Progenitor cell of endocrine pancreas (in vitro differentiated cells): ENCODE results near the gene RPSA. TPM values are rescaled to one million over a fixed set of nuclear protein-coding genes. Genes with fewer than 3 reads are reported as not detected.

Source experiments
- DNase-seq: peaks from one replicate; pipeline ENCODE4 v3.0.0; 2021; ENCODE audit warnings: low spot score; ENCODE audit not compliant: unreplicated experiment
- H3K27ac Mint-ChIP-seq: 2 replicates; pipeline ENCODE4 v1.8.0; 2021; ENCODE audit warnings: mild to moderate bottlenecking, moderate library complexity, mixed read lengths
- H3K27me3 Mint-ChIP-seq: 2 replicates; pipeline ENCODE4 v1.8.0; 2021; ENCODE audit warnings: mixed read lengths
- H3K36me3 Mint-ChIP-seq: 2 replicates; pipeline ENCODE4 v1.8.0; 2022; ENCODE audit warnings: mixed read lengths; ENCODE audit not compliant: insufficient read depth
- H3K4me1 Mint-ChIP-seq: 2 replicates; pipeline ENCODE4 v1.8.0; 2021; ENCODE audit warnings: low read depth, mixed read lengths
- H3K4me3 Mint-ChIP-seq: 2 replicates; pipeline ENCODE4 v1.8.0; 2021; ENCODE audit warnings: low read depth, mild to moderate bottlenecking, moderate library complexity, mixed read lengths
- H3K9me3 Mint-ChIP-seq: 2 replicates; pipeline ENCODE4 v1.8.0; 2021; ENCODE audit warnings: low read depth, mixed read lengths
- CTCF ChIP-seq: fragments of 200-600 bp; sonication (generic); IDR thresholded peaks from one replicate; pipeline ENCODE4 v1.5.0; 2021; ENCODE audit warnings: antibody characterized with exemption, mild to moderate bottlenecking; ENCODE audit not compliant: unreplicated experiment
- total RNA-seq: library from RNA; stranded (reverse); gene quantifications from 2 replicates; pipeline ENCODE4 v1.2.1, GENCODE V29; 2021

Gene RPSA
- total RNA-seq, 1 donor from 2014 or later, result 1,289 TPM

DNA sequence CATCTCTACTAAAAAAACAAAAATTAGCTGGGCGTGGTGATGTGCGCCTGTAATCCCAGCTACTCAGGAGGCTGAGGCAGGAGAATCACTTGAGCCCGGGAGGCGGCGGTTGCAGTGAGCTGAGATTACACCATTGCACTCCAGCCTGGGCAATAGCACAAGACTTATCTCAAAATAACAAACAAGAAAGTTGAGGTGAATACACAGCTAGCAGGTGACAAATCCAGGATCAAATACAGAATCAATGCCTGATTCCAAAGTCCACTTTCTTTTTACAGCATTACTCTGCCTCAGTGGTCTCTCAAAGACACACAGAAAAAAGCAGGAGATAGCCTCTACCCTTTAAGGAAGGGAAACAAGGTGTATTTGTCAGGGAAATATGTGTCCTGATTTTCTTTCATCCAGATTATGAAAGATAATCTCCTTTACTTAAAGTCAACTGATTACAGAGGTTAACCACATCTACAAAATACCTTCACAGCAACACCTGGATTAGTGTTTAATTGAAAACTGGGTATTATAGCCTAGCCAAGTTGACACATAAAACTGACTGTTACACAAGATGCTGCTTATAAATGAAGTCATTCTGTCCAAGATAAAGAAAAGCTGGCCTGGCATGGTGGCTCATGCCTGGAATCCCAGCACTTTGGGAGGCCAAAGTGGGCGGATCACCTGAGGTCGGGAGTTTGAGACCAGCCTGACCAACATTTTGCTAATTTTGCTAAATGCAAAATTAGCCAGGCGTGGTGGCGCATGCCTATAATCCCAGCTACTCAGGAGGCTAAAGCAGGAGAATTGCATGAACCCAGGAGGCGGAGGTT lies 27.4 kb upstream of the RPSA start:
- no peaks in the 10 kb centered on the region for H3K36me3 Mint-ChIP-seq
- TF ChIP-seq CTCF, result no peak
- no peak overlapping the region for H3K4me3 Mint-ChIP-seq
- H3K27me3 Mint-ChIP-seq, result peaks cover 3% of the 10 kb centered on the region
- peak overlapping the region; percentile 94 for H3K27ac Mint-ChIP-seq
- H3K4me1 Mint-ChIP-seq, result peaks cover 29% of the 10 kb centered on the region
- no peak for DNase-seq
- no peaks in the 10 kb centered on the region for H3K9me3 Mint-ChIP-seq

DNA sequence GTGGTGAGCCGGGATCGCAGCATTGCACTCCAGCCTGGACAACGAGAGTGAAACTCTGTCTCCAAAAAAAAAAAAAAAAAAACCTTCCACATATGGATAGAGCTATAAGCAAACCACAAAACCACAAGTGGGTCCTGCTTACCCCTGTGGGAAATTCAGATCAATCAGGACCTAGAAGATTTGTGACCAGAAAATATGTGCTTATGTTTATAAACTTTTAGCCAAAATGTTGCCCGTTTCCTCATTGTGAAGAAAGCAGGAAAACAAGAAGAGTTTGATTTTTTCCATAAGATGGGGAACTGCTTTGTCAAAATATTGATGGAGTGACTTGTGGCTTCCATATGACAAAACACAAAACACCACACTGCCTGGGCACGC lies 26.8 kb upstream of the RPSA start:
- peak overlapping the region; percentile 94 for H3K27ac Mint-ChIP-seq
- TF ChIP-seq CTCF, result no peak
- no peaks in the 10 kb centered on the region for H3K9me3 Mint-ChIP-seq
- H3K4me3 Mint-ChIP-seq, result no peak overlapping the region
- H3K4me1 Mint-ChIP-seq, result peaks cover 31% of the 10 kb centered on the region
- peaks cover 3% of the 10 kb centered on the region for H3K27me3 Mint-ChIP-seq
- DNase-seq, result no peak
- no peaks in the 10 kb centered on the region for H3K36me3 Mint-ChIP-seq

DNA sequence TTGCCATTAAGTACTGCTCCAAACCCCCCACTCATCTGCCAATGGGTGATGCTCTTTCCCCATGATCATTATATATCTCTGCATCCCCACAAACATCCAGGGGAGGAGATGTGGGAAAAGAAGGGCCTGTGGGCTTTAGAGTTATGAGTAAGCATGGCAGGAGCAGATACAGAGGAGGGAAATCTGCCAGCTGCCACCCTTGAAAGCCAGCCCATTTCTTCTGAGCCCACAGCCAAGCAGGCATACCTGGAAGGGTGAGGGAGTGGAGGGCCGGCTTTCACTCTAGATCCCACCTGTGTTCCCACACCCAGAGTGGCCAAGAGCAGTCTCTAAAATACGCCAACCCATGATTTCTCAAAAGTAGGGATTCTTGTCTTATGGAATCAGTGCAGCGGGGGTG lies 25.1 kb upstream of the RPSA start:
- Mint-ChIP-seq H3K36me3 (no peaks in the 10 kb centered on the region), H3K27me3 (peaks cover under 1% of the 10 kb centered on the region), H3K27ac (no peak overlapping the region), H3K4me3 (no peak overlapping the region), H3K9me3 (no peaks in the 10 kb centered on the region), H3K4me1 (peaks cover 38% of the 10 kb centered on the region)
- TF ChIP-seq CTCF, result no peak
- DNase-seq, result no peak

DNA sequence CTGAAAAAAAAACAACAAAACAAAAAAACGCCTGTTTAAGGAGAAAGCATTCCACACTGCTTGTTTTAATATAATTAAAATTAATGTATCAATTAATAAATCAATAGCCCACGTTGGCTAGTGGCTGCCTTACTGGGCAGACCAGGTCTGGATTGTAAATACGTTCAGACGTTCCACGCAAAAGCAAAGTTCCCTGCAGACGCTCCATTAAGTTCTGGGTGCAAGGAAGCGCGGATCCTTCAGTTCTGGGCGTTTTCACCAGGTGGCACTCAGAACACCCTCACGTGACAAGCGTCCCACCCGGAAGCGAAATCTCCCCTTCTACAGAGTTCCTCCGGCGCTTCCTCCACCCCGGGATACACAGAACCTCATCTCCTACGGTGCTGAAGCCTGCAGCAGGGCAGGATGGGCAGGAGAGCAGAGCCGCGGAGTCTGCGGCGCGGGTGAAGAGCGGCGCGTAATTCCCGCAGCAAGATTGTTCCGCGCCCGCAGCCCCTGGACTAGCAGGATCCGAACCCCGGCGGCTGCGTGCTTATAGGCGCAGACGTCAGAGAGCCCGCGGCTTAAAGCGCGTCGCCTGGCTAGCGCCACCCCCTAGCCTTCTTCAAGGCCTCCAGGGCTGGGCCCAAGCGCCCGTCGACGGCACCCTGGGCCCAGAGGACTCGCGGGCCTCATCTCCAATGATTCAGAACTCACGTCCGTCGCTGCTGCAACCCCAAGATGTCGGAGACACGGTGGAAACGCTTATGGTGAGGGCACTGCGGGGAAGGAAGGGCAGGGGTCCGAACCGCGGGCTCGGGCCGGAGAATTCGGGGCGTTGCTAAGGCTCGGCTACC lies 23.3 kb upstream of the RPSA start, which contains the start of gene SLC25A38:
Gene SLC25A38, plus strand, starts transcription at position 326 of the 836 bp plus-strand sequence. Its CDS starts 355 bp downstream, at position 681.
- H3K4me1 Mint-ChIP-seq, result peaks cover 44% of the 10 kb centered on the region
- peak within 1 kb of the TSS; percentile 99 for H3K4me3 Mint-ChIP-seq
- peak within 1 kb of the TSS; percentile 100 for H3K27ac Mint-ChIP-seq
- DNase-seq, result peak; percentile 42
- TF ChIP-seq CTCF, result peak; percentile 46
- no peaks in the 10 kb centered on the region for H3K36me3 Mint-ChIP-seq
- no peaks in the 10 kb centered on the region for H3K9me3 Mint-ChIP-seq
- no peaks in the 10 kb centered on the region for H3K27me3 Mint-ChIP-seq

- Mint-ChIP-seq H3K27me3 (no peaks in the 10 kb centered on the region), H3K9me3 (no peaks in the 10 kb centered on the region), H3K27ac (peak overlapping the region; percentile 100), H3K4me1 (peaks cover 44% of the 10 kb centered on the region), H3K36me3 (no peaks in the 10 kb centered on the region), H3K4me3 (peak overlapping the region; percentile 99)
- no peak for TF ChIP-seq CTCF
- peak; percentile 95 for DNase-seq
These were observed 22.4 kb upstream of the RPSA start for GRCh38 chr3:39383881-39384664.
